Measurements from ENCODE around the gene CACNG7. TPM values are rescaled to one million over a fixed set of nuclear protein-coding genes. Genes with fewer than 3 reads are reported as not detected.

CACNG7 gene
- total and polyA plus RNA-seq, 4 donors, result not detected

- H3K4me1 ChIP-seq (ENCODE audit: control insufficient read depth in 5 of 5, insufficient read depth in 5 of 5, low read length in 5 of 5), result peaks cover 0 to 13% (median 8%) of the 10 kb centered on the region in 5 donors
- no peak overlapping the region for H3K4me3 ChIP-seq
- no peak for ATAC-seq (ENCODE audit: insufficient read depth, low FRiP score)
- no peak overlapping the region for H3K9ac ChIP-seq (ENCODE audit: insufficient read depth in 1 of 2, low read length in 2 of 2)
- no peaks in the 10 kb centered on the region for H3K36me3 ChIP-seq (ENCODE audit: control insufficient read depth in 4 of 4, insufficient read depth in 4 of 4, low read length in 4 of 4)
- DNase-seq, result no peak
- peaks cover 2 to 49% (median 41%) of the 10 kb centered on the region in 3 donors for H3K27me3 ChIP-seq (ENCODE audit: control insufficient read depth in 3 of 3, insufficient read depth in 3 of 3, low read length in 2 of 3)
- H3K27ac ChIP-seq (ENCODE audit: low read depth in 1 of 2, low read length in 1 of 2), result no peak overlapping the region
- no peak for TF ChIP-seq CTCF (IDR thresholded peaks at IDR 0.05; ENCODE audit: control extremely low read depth, extremely low read depth)
- 6 to 7% methylated on average over 18 of the region's 18 CpGs for WGBS, 2 donors
- no peaks in the 10 kb centered on the region for H3K9me3 ChIP-seq (ENCODE audit: control insufficient read depth in 4 of 4, insufficient read depth in 3 of 4, low read length in 3 of 4)
Measured at GRCh38 chr19:53882391-53883050, 26.6 kb upstream of the CACNG7 start.

- Histone ChIP-seq H3K27me3 (ENCODE audit: control insufficient read depth in 3 of 3, insufficient read depth in 3 of 3, low read length in 2 of 3) (peaks cover 2 to 49% (median 41%) of the 10 kb centered on the region in 3 donors), H3K27ac (ENCODE audit: low read depth in 1 of 2, low read length in 1 of 2) (no peak overlapping the region), H3K4me3 (no peak overlapping the region), H3K4me1 (ENCODE audit: control insufficient read depth in 5 of 5, insufficient read depth in 5 of 5, low read length in 5 of 5) (peaks cover 0 to 13% (median 8%) of the 10 kb centered on the region in 5 donors), H3K9ac (ENCODE audit: insufficient read depth in 1 of 2, low read length in 2 of 2) (no peak overlapping the region), H3K36me3 (ENCODE audit: control insufficient read depth in 4 of 4, insufficient read depth in 4 of 4, low read length in 4 of 4) (no peaks in the 10 kb centered on the region), H3K9me3 (ENCODE audit: control insufficient read depth in 4 of 4, insufficient read depth in 3 of 4, low read length in 3 of 4) (no peaks in the 10 kb centered on the region)
- WGBS, 2 donors, result 3 to 6% methylated on average over 19 of the region's 19 CpGs
- DNase-seq (no peak), ATAC-seq (ENCODE audit: insufficient read depth, low FRiP score) (no peak)
- TF ChIP-seq CTCF (IDR thresholded peaks at IDR 0.05; ENCODE audit: control extremely low read depth, extremely low read depth), result no peak
Measured at GRCh38 chr19:53883231-53883661, 25.8 kb upstream of the CACNG7 start.

- Histone ChIP-seq H3K36me3 (ENCODE audit: control insufficient read depth in 4 of 4, insufficient read depth in 4 of 4, low read length in 4 of 4) (no peaks in the 10 kb centered on the region), H3K27ac (ENCODE audit: low read depth in 1 of 2, low read length in 1 of 2) (no peak overlapping the region), H3K9ac (ENCODE audit: insufficient read depth in 1 of 2, low read length in 2 of 2) (no peak overlapping the region), H3K27me3 (ENCODE audit: control insufficient read depth in 3 of 3, insufficient read depth in 3 of 3, low read length in 2 of 3) (peaks cover 2 to 49% (median 41%) of the 10 kb centered on the region in 3 donors), H3K4me3 (no peak overlapping the region), H3K9me3 (ENCODE audit: control insufficient read depth in 4 of 4, insufficient read depth in 3 of 4, low read length in 3 of 4) (no peaks in the 10 kb centered on the region), H3K4me1 (ENCODE audit: control insufficient read depth in 5 of 5, insufficient read depth in 5 of 5, low read length in 5 of 5) (peaks cover 0 to 12% (median 6%) of the 10 kb centered on the region in 5 donors)
- no peak for ATAC-seq (ENCODE audit: insufficient read depth, low FRiP score)
- DNase-seq, result no peak
- WGBS, 2 donors, result 21 to 22% methylated on average over 11 of the region's 11 CpGs
- no peak for TF ChIP-seq CTCF (IDR thresholded peaks at IDR 0.05; ENCODE audit: control extremely low read depth, extremely low read depth)
Measured at GRCh38 chr19:53883741-53884140, 25.3 kb upstream of the CACNG7 start.

Measured in lung (tissue), 12 donors.